K562 (cell line): ENCODE data around the gene ZFAND2B. TPM values are rescaled to one million over a fixed set of nuclear protein-coding genes. Genes with fewer than 3 reads are reported as not detected.

ENCODE experiments used
- ATAC-seq: fragments of 200-7000 bp; cut with Tn5 transposase; 3 replicates; pipeline ENCODE4 v1.9.1; 2020; ENCODE audit warnings: moderate library complexity
- BruUV-seq: library from RNA; stranded (reverse); fragments of 400-500 nt; replicated peaks from 2 replicates; lab custom pipeline; 2021; lab: Mats Ljungman, UMichigan
- CTCF ChIA-PET: fragments of 300-600 bp; formaldehyde crosslinking; extraction: SDS; loops from one replicate; lab custom pipeline; 2021; ENCODE audit warnings: low intra/inter-chr PET ratio; lab: Yijun Ruan, JAX
- POLR2A ChIA-PET: fragments of 300-600, 350-650 bp; sonication (Branson Sonifier 250); formaldehyde crosslinking; extraction: SDS; loops from one replicate; lab custom pipeline; 2021; ENCODE audit warnings: antibody characterized with exemption, inconsistent platforms; lab: Yijun Ruan, JAX
- DNase-seq, 4 experiments: peaks; one replicate each; pipeline versions ENCODE4 v3.0.0 to v3.0.0-alpha.2; 2011 to 2018; ENCODE audit warnings: low spot score in 3 of 4, mixed read lengths in 3 of 4; ENCODE audit errors: extremely low read depth in 1 of 4
- FAIRE-seq: peaks from 2 replicates; lab custom pipeline; 2011; peaks lifted over from hg19 to GRCh38; lab: Jason Lieb, UNC
- H2AFZ ChIP-seq: 2 replicates; pipeline ENCODE4 v1.6.0; 2011; ENCODE audit warnings: low read depth, low read length, control low read depth, inconsistent platforms
- H3K27ac ChIP-seq: fragments of 200-600 bp; 3 replicates; pipeline ENCODE4 v1.8.0; 2011; ENCODE audit warnings: low read depth, mild to moderate bottlenecking, control low read depth, inconsistent platforms, low read length, moderate library complexity, mixed read lengths; ENCODE audit errors: extremely low read depth
- H3K27me3 ChIP-seq, 2 experiments: fragments of 300-600 bp in 1 of 2; 2 replicates in 1 of 2; 3 replicates in 1 of 2; pipeline versions ENCODE4 v1.6.0 to v1.8.0; 2011; ENCODE audit warnings: inconsistent platforms in 2 of 2, low read length in 2 of 2, mild to moderate bottlenecking in 1 of 2, mixed read lengths in 1 of 2, moderate library complexity in 1 of 2; ENCODE audit not compliant: control insufficient read depth in 2 of 2, insufficient read depth in 2 of 2
- H3K36me3 ChIP-seq: fragments of 300-600 bp; 3 replicates; pipeline ENCODE4 v1.8.0; 2011; ENCODE audit warnings: mild to moderate bottlenecking, low read length, inconsistent platforms; ENCODE audit not compliant: control insufficient read depth, insufficient read depth
- H3K4me1 ChIP-seq, 2 experiments: fragments of 200-600 bp in 1 of 2; replicated peaks in 1 of 2; 2 replicates in 1 of 2; 3 replicates in 1 of 2; pipeline versions ENCODE4 v1.5.1 to v1.8.0; 2011; ENCODE audit warnings: inconsistent platforms in 2 of 2, low read length in 2 of 2, mild to moderate bottlenecking in 1 of 2, mixed read lengths in 1 of 2, moderate library complexity in 1 of 2; ENCODE audit not compliant: control insufficient read depth in 2 of 2, insufficient read depth in 2 of 2
- H3K4me2 ChIP-seq: 2 replicates; pipeline ENCODE4 v1.6.1; 2011; ENCODE audit warnings: low read length, control low read depth, inconsistent platforms, mixed read lengths; ENCODE audit not compliant: insufficient read depth
- H3K4me3 ChIP-seq: fragments of 200-600 bp; sonication (generic), shearing (Covaris generic); 2 replicates; pipeline ENCODE4 v1.5.1; 2016; ENCODE audit warnings: control low read depth, inconsistent platforms
- H3K79me2 ChIP-seq: fragments of 200-600 bp; 3 replicates; pipeline ENCODE4 v1.8.0; 2011; ENCODE audit warnings: low read length, inconsistent platforms; ENCODE audit not compliant: control insufficient read depth, insufficient read depth
- H3K9ac ChIP-seq, 2 experiments: 2 replicates each; pipeline versions ENCODE4 v1.6.0 to v1.6.1; 2011; ENCODE audit warnings: low read depth in 2 of 2, low read length in 2 of 2, control low read depth in 1 of 2, inconsistent platforms in 1 of 2, mild to moderate bottlenecking in 1 of 2, mixed read lengths in 1 of 2; ENCODE audit not compliant: insufficient read depth in 1 of 2
- H3K9me1 ChIP-seq: one replicate; pipeline ENCODE4 v1.6.0; 2011; ENCODE audit warnings: inconsistent platforms, mild to moderate bottlenecking, low read length, moderate library complexity; ENCODE audit not compliant: control insufficient read depth, insufficient read depth
- H3K9me3 ChIP-seq: replicated peaks from 2 replicates; pipeline ENCODE4 v1.5.1; 2011; ENCODE audit warnings: low read depth, low read length, inconsistent platforms; ENCODE audit not compliant: control insufficient read depth, insufficient read depth
- H4K20me1 ChIP-seq: replicated peaks from 2 replicates; pipeline ENCODE4 v1.6.1; 2011; ENCODE audit warnings: low read length, inconsistent platforms, mixed read lengths; ENCODE audit not compliant: control insufficient read depth, insufficient read depth
- RFX7 ChIP-seq: fragments of 250-450 bp; sonication (Bioruptor Pico); IDR thresholded peaks from 2 replicates; pipeline ENCODE4 v1.5.1; 2021; ENCODE audit warnings: mild to moderate bottlenecking
- WGBS: fragments of 100-300 bp; shearing (Covaris generic); methylation state at CpG from one replicate; pipeline ENCODE4 v1.1.6; 2016; ENCODE audit warnings: low coverage, mixed read lengths; ENCODE audit not compliant: insufficient coverage; ENCODE audit errors: missing lambda C conversion rate; 5-methylcytosine and 5-hydroxymethylcytosine counted together
- in situ Hi-C: fragments of 300-500 bp; cut with MboI; formaldehyde crosslinking; loops from 4 replicates; pipeline ENCODE4 v1.15.0; 2018; ENCODE audit warnings: inconsistent platforms, mixed read lengths
- intact Hi-C: fragments of 100-400 bp; cut with micrococcal nuclease; formaldehyde crosslinking; loops from 2 replicates; pipeline ENCODE4 v1.14.2; 2022
- polyA plus RNA-seq, 8 experiments: library from polyadenylated mRNA; depleted of rRNA in 4 of 8; stranded (reverse) in 5 of 8; unstranded in 3 of 8; fragments of >200 nt; fragmentation: Nextera tagmentation in 2 of 8; fragmentation: Illumina TruSeq in 1 of 8; extraction: Ambion mirVana in 2 of 8; extraction: Trizol in 1 of 8; gene quantifications; 2 replicates each; pipeline versions ENCODE4 v1.2.1 to v1.2.3, GENCODE V29; 2011 to 2014; ENCODE audit warnings: inconsistent platforms in 1 of 8, missing spikeins in 1 of 8
- total RNA-seq, 7 experiments: library from RNA; depleted of rRNA in 6 of 7; stranded (reverse); fragments of >200 nt in 6 of 7; fragmentation: Illumina TruSeq in 2 of 7; extraction: Trizol in 2 of 7; gene quantifications; 2 replicates each; pipeline versions ENCODE4 v1.2.1 to v1.2.3, GENCODE V29; 2011 to 2021; ENCODE audit warnings: low replicate concordance in 1 of 7
- TF ChIP-seq, protein P1 (sequence below): sonication (generic); formaldehyde crosslinking; IDR thresholded peaks from 2 replicates; pipeline ENCODE4 v1.8.1; 2023; ENCODE audit warnings: mild to moderate bottlenecking, missing genetic modification reagents
- TF ChIP-seq, protein P2 (sequence below): fragments of 200-800 bp; sonication (Bioruptor generic); IDR thresholded peaks from 2 replicates; pipeline ENCODE4 v1.6.1; 2016; ENCODE audit warnings: missing genetic modification characterization, missing compliant biosample characterization

ZFAND2B gene
- total and polyA plus RNA-seq, 9 of the 15 experiments (the other 6 are each of a cell fraction or from before 2014, with no cell fraction given): 9.9 to 33.3 (median 26.1) TPM

DNA sequence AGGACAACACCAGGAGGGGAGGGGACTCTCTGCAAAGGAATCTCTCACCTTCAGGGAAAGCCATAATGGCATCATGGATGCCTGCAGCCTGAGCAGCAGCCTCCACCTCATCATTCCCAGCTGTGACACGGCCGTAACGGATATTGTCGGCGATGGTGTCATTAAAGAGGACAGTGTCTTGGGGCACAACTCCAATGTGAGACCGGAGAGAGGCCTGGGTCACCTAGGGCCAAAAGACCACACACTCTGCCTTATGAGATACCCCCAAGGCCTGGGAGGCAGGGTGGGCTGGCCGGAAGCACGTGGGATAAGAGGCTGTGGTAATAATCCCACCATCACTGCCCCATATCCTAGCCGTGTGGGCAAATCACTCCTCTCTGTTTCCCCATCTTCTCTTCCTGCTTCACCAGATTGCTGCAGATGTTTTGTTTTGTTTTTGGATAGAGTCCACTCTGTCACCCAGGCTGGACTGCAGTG, 4.3 kb downstream of the ZFAND2B start:
- intact Hi-C loops: no loop called here
- POLR2A ChIA-PET: no interaction called here
- CTCF ChIA-PET: interaction anchor here (0.6 to 0.9 kb wide), 2 partner anchors 33 to 149 kb away, joined by 3 to 4 read pairs; partner anchors contain the start of gene RETREG2
- no peak overlapping the region for H3K27ac ChIP-seq
- no peak overlapping the region for H3K4me3 ChIP-seq
- DNase-seq (no peak), ATAC-seq (no peak), FAIRE-seq (no peak)
- H3K36me3 ChIP-seq: peaks cover 80% of the 10 kb centered on the region
- H2AFZ ChIP-seq: no peak overlapping the region
- no peaks in the 10 kb centered on the region for H3K9me1 ChIP-seq
- WGBS: 90% methylated on average over 8 of the region's 9 CpGs
- H3K9me3 ChIP-seq: no peaks in the 10 kb centered on the region
- H3K79me2 ChIP-seq: peaks cover under 1% of the 10 kb centered on the region
- H3K4me1 ChIP-seq: peaks cover 16 to 21% of the 10 kb centered on the region in 2 experiments; a peak in 4 of 5 replicates
- H3K9ac ChIP-seq: no peak overlapping the region
- no peak overlapping the region for H3K4me2 ChIP-seq
- no peak for TF ChIP-seq RFX7 (CRISPR knock-in tag)
- TF ChIP-seq, protein P1, sequence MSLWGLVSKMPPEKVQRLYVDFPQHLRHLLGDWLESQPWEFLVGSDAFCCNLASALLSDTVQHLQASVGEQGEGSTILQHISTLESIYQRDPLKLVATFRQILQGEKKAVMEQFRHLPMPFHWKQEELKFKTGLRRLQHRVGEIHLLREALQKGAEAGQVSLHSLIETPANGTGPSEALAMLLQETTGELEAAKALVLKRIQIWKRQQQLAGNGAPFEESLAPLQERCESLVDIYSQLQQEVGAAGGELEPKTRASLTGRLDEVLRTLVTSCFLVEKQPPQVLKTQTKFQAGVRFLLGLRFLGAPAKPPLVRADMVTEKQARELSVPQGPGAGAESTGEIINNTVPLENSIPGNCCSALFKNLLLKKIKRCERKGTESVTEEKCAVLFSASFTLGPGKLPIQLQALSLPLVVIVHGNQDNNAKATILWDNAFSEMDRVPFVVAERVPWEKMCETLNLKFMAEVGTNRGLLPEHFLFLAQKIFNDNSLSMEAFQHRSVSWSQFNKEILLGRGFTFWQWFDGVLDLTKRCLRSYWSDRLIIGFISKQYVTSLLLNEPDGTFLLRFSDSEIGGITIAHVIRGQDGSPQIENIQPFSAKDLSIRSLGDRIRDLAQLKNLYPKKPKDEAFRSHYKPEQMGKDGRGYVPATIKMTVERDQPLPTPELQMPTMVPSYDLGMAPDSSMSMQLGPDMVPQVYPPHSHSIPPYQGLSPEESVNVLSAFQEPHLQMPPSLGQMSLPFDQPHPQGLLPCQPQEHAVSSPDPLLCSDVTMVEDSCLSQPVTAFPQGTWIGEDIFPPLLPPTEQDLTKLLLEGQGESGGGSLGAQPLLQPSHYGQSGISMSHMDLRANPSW: no peak
- TF ChIP-seq, protein P2, sequence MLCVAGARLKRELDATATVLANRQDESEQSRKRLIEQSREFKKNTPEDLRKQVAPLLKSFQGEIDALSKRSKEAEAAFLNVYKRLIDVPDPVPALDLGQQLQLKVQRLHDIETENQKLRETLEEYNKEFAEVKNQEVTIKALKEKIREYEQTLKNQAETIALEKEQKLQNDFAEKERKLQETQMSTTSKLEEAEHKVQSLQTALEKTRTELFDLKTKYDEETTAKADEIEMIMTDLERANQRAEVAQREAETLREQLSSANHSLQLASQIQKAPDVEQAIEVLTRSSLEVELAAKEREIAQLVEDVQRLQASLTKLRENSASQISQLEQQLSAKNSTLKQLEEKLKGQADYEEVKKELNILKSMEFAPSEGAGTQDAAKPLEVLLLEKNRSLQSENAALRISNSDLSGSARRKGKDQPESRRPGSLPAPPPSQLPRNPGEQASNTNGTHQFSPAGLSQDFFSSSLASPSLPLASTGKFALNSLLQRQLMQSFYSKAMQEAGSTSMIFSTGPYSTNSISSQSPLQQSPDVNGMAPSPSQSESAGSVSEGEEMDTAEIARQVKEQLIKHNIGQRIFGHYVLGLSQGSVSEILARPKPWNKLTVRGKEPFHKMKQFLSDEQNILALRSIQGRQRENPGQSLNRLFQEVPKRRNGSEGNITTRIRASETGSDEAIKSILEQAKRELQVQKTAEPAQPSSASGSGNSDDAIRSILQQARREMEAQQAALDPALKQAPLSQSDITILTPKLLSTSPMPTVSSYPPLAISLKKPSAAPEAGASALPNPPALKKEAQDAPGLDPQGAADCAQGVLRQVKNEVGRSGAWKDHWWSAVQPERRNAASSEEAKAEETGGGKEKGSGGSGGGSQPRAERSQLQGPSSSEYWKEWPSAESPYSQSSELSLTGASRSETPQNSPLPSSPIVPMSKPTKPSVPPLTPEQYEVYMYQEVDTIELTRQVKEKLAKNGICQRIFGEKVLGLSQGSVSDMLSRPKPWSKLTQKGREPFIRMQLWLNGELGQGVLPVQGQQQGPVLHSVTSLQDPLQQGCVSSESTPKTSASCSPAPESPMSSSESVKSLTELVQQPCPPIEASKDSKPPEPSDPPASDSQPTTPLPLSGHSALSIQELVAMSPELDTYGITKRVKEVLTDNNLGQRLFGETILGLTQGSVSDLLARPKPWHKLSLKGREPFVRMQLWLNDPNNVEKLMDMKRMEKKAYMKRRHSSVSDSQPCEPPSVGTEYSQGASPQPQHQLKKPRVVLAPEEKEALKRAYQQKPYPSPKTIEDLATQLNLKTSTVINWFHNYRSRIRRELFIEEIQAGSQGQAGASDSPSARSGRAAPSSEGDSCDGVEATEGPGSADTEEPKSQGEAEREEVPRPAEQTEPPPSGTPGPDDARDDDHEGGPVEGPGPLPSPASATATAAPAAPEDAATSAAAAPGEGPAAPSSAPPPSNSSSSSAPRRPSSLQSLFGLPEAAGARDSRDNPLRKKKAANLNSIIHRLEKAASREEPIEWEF (CRISPR knock-in tag): no peak
- H4K20me1 ChIP-seq: peaks cover 11% of the 10 kb centered on the region; the same call in 1 of the 2 replicates
- in situ Hi-C loops: no loop called here
- H3K27me3 ChIP-seq: no peaks in the 10 kb centered on the region
- no TSS peak for BruUV-seq
